Skeletal muscle satellite cell (primary cell): ENCODE results near the gene RCOR2.

Experiments
- H3K27me3 ChIP-seq: 2 replicates; pipeline ENCODE4 v1.7.0; 2013; ENCODE audit warnings: low read length; ENCODE audit not compliant: control insufficient read depth, insufficient read depth
- H3K36me3 ChIP-seq: 2 replicates; pipeline ENCODE4 v1.7.0; 2013; ENCODE audit warnings: mild to moderate bottlenecking, control low read depth, low read length; ENCODE audit not compliant: insufficient read depth
- H3K4me1 ChIP-seq: 2 replicates; pipeline ENCODE4 v1.7.0; 2013; ENCODE audit warnings: low read length; ENCODE audit not compliant: control insufficient read depth, insufficient read depth
- H3K4me2 ChIP-seq: 2 replicates; pipeline ENCODE4 v1.7.0; 2013; ENCODE audit warnings: mild to moderate bottlenecking, low read length
- H3K4me3 ChIP-seq: 2 replicates; pipeline ENCODE4 v1.7.0; 2013; ENCODE audit warnings: low read length
- H3K9ac ChIP-seq: 2 replicates; pipeline ENCODE4 v1.7.0; 2013; ENCODE audit warnings: mild to moderate bottlenecking, low read depth, low read length, moderate library complexity
- H3K9me3 ChIP-seq: replicated peaks from 2 replicates; pipeline ENCODE4 v1.7.0; 2013; ENCODE audit warnings: mild to moderate bottlenecking, control low read depth, low read length

Gene RCOR2

DNA sequence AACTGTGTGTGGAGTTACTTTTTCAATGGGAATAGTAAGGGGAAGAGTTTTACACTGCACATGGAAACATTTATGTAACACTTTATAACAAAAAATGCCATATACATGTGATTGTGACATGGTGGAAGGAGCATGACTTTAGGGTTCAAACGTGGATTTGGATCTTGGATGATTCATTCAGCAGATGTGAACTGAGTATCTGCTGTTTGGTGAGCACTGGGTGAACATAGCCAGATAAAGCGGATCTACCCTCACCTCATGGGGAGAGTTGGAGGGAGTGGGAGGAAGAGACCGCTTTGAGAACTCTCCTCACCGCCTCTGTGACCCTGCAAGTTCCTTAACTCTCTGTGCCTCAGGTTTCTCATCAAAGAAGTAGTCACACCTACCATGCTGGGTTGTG lies 24.9 kb upstream of the RCOR2 start:
- no peak overlapping the region for H3K4me2 ChIP-seq
- H3K9ac ChIP-seq, result no peak overlapping the region
- H3K4me1 ChIP-seq, result peaks cover 22% of the 10 kb centered on the region
- no peaks in the 10 kb centered on the region for H3K27me3 ChIP-seq
- H3K4me3 ChIP-seq, result no peak overlapping the region
- H3K36me3 ChIP-seq, result peaks cover 7% of the 10 kb centered on the region
- no peaks in the 10 kb centered on the region for H3K9me3 ChIP-seq

DNA sequence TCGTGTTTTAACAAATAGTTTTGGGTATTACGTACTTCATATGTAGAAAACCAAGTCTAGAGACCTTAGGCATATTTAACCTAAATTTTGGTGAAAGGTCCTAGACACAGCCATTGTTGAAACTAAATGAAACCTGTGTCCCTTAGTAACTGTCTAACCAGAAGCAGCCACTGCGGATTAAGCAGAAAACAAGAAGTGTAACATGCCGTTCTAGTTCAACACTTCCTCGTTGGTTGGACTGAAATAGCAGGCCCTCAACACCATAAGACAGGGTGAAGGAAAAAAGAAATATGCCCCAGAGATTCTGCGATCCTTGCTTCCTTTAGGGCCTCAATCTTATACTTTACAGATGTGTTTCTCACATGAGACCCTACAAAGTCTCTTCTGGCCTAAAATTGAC lies 23.8 kb upstream of the RCOR2 start:
- Histone ChIP-seq H3K9ac (no peak overlapping the region), H3K36me3 (no peaks in the 10 kb centered on the region), H3K4me1 (peaks cover 22% of the 10 kb centered on the region), H3K4me3 (no peak overlapping the region), H3K9me3 (no peaks in the 10 kb centered on the region), H3K27me3 (no peaks in the 10 kb centered on the region), H3K4me2 (no peak overlapping the region)

DNA sequence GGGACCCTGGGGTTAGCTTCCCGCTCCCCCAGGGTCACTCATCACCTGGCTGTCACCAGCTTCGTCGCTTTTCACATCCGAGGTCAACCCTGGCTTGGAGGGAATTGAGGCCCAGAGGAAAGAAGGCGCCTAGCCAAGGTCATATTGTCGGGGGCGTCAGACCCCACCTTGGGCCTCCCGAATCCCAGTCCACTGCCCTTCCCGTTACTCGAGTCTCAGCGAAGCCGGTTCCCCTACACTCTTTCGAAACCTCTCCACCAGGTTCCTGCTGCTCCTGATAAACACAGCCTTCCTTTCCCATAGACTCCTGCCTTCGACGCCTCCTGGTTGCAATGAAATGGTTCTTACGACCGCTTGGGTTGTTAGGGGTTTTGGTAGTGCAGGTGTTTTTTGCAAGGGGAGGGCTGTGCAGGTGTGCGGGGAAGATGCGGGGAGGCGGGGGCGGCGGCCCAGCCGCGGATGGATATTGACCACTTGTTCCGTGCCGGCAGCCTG lies 22.5 kb upstream of the RCOR2 start:
- Histone ChIP-seq H3K36me3 (no peaks in the 10 kb centered on the region), H3K9ac (peak overlapping the region; percentile 86), H3K9me3 (no peaks in the 10 kb centered on the region), H3K4me1 (peaks cover 11% of the 10 kb centered on the region), H3K4me3 (peak overlapping the region; percentile 96), H3K27me3 (no peaks in the 10 kb centered on the region), H3K4me2 (peak overlapping the region; percentile 96)

DNA sequence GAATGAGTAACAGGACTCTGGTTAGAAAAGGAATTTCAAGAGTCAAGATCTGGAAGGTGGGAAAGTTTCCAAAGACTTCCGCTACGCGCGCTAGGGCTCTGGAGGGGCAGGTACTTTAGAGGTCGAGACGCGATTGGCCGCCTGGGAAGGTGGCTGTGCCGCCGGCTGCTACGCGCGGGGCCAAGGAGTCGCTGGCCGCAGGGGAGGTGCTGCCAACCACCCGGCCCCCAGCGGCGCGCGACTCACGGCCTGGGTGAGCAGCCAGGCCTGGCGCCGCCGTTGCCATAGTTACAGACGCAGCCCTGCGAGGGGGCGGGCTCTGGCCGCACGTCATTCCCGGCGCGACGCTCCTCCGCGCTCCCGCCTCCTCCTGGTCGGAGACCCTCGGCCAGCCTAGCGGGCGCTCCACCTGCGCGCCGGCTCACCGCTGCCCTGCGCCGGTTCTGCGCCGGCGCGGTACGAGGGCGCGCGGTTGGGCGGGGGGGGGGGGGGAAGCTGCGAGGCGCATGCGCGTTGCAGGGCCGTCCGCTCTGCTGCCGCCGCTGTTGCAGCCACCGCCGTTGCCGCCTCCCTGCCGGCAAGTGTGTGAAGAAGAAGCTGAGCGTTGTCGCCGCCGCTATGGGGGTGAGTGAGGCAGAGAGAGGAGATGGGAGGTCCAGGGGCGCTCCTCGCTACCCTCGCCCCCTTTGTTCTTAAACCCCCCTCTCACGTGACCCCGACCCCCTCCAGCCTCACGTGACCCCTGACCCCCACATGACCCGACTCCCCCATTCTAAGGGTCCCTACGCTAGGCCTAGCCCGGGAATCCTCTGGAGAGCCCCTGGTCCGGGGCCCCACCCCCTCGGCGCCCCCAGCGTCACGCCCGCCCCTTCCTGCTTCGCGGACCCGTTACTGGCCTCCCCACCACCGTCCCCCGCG lies 21.8 kb upstream of the RCOR2 start, which contains the start of gene NAA40:
TSS of gene NAA40 (plus strand) at position 524 of the 918 bp plus-strand sequence. CDS start at position 619, 95 bp downstream.
- Histone ChIP-seq H3K9me3 (no peaks in the 10 kb centered on the region), H3K27me3 (no peaks in the 10 kb centered on the region), H3K36me3 (no peaks in the 10 kb centered on the region), H3K9ac (peak within 1 kb of the TSS; percentile 86), H3K4me1 (peaks cover 11% of the 10 kb centered on the region), H3K4me2 (peak within 1 kb of the TSS; percentile 96), H3K4me3 (peak within 1 kb of the TSS; percentile 96)

DNA sequence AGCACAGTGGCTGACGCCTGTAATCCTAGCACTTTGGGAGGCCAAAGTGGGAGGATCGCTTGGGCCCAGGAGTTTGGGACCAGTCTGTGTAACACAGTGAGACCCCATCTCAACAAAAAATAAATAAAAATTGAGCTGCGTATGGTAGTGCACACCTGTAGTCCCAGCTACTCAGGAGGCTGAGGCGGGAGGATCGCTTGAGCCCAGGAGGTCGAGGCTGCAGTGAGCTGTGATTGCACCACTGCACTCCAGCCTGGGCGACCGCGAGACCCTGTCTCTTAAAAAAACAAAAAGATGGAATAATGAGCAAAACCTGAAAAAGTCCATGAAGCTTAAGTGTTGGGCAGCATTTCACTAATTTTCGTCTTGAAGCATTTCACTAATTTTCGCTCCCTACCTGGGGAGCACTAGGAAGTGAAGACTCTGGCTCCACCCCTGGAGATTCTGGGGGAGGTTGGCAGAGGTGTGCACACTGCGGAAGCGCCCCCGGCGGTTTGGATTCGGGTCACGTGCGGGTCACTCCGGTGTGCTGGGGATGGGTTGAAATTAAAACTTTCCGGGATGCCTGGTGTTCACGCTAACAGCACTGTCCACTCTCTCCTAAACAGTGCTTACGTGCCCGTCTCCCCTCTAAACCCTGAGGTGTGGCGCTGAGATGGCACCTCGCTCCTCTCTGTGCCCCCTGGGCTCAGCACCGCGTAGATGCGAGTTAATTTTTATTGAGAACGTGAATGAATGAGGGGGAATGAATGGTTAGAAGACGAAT lies 20.9 kb upstream of the RCOR2 start:
- H3K9ac ChIP-seq, result peak overlapping the region; percentile 86
- peak overlapping the region; percentile 96 for H3K4me3 ChIP-seq
- peaks cover 11% of the 10 kb centered on the region for H3K4me1 ChIP-seq
- H3K27me3 ChIP-seq, result no peaks in the 10 kb centered on the region
- H3K4me2 ChIP-seq, result peak overlapping the region; percentile 96
- no peaks in the 10 kb centered on the region for H3K9me3 ChIP-seq
- H3K36me3 ChIP-seq, result no peaks in the 10 kb centered on the region

DNA sequence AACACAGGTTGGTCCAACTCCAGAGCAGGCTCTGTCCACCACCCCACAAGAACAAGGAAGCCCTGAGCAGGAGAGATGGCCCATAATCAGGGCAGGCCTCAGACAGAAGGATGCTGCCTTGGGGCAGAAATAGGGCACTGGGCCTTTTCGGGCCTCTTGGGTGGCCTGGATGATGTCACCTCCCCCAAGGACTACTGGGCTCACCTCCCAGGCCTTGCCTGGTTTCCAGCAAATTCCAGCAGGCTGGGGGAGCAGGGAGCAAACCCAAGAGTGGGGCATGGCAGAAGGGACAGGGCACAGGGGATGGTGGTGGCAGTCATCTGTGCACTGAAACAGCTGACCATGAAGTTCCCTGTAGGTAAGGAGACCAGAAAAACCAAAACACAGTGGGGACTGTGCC lies 16.5 kb upstream of the RCOR2 start:
- peaks cover 6% of the 10 kb centered on the region for H3K4me1 ChIP-seq
- no peak overlapping the region for H3K4me2 ChIP-seq
- no peak overlapping the region for H3K4me3 ChIP-seq
- peaks cover 7% of the 10 kb centered on the region for H3K27me3 ChIP-seq
- no peaks in the 10 kb centered on the region for H3K36me3 ChIP-seq
- H3K9ac ChIP-seq, result no peak overlapping the region
- no peaks in the 10 kb centered on the region for H3K9me3 ChIP-seq

DNA sequence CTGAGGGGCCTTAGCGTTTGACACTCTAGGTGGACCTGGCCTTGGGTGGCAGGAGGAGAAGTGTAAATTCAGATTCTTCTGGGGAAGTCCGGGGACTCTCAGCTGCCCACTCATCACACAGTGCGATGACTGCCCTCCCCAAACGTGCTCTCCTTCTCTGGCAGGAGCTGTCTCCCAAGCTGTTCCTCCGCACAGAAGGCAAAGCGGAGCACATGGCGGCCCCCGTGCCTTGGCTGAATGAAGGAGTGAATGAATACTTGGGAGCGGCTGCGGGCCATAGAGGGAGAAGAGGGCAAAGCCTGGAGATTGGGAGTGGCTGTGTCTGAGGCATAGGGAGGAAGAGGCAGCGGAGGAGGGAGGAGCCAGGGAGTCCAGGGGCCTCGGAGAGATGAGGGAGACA lies 14.9 kb upstream of the RCOR2 start:
- H3K9me3 ChIP-seq, result no peaks in the 10 kb centered on the region
- H3K4me2 ChIP-seq, result no peak overlapping the region
- no peak overlapping the region for H3K4me3 ChIP-seq
- no peaks in the 10 kb centered on the region for H3K36me3 ChIP-seq
- H3K27me3 ChIP-seq, result peaks cover 11% of the 10 kb centered on the region
- H3K9ac ChIP-seq, result no peak overlapping the region
- H3K4me1 ChIP-seq, result no peaks in the 10 kb centered on the region

DNA sequence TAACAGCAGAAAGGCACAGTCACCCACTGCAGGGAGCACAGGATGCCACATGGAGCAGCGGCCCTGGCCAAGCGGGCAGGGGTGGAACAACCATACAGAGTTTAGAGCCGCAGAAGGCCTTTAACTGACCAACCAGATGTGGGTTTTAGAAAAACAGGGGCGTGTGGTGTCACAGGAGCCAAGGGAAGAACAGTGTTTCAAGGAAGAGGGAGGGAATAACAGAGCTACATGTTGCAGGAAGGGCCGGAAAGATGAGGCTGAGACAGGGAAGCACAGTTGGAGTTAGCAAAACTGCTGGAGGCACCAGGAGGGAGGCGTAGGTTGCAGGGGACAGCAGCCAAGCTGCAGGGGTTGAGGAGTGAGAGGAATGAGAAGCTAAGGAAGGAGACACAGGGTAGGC lies 14.1 kb upstream of the RCOR2 start:
- no peaks in the 10 kb centered on the region for H3K36me3 ChIP-seq
- H3K4me1 ChIP-seq, result no peaks in the 10 kb centered on the region
- no peak overlapping the region for H3K4me3 ChIP-seq
- H3K27me3 ChIP-seq, result peaks cover 11% of the 10 kb centered on the region
- no peak overlapping the region for H3K9ac ChIP-seq
- H3K9me3 ChIP-seq, result no peaks in the 10 kb centered on the region
- H3K4me2 ChIP-seq, result no peak overlapping the region

DNA sequence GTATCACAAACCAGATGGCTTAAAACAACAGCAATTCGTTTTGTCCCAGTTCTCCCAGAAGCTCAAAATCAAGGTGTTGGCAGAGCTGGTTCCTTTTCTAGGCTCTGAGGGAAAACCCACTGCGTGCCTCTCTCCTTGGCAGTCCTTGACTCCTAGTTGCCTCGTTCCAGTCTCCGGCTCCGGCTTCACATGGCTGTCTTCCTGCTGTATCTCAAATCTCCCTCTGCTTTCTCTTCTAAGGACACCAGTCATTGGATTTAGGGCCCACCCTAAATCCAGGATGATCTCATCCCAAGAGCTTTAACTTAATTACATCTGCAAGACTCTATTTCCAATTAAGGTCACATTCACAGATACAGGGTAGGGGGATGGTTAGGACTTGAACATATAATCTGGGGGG lies 12.7 kb upstream of the RCOR2 start:
- no peak overlapping the region for H3K4me2 ChIP-seq
- H3K27me3 ChIP-seq, result peaks cover 11% of the 10 kb centered on the region
- H3K4me1 ChIP-seq, result no peaks in the 10 kb centered on the region
- H3K9me3 ChIP-seq, result no peaks in the 10 kb centered on the region
- H3K36me3 ChIP-seq, result no peaks in the 10 kb centered on the region
- no peak overlapping the region for H3K9ac ChIP-seq
- no peak overlapping the region for H3K4me3 ChIP-seq

DNA sequence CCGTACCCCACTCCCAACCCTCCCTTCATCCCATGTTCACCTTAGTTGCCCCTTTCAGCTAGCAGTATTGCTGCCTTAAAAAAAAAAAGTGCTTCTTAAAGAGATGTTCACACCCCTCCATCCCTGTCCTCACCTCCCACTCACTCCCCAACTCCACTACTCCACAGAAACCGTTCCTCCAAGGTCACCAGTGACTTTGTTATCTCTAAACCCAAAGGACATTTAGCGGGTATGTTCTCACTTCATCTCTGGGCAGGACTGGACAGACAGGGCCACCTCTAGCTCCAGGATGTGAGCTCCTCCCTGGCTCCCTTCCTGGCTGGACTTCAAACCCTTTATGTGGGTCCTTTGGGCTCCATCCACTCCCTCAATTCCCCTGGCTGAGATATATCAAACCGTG lies 6.4 kb upstream of the RCOR2 start:
- peaks cover 22% of the 10 kb centered on the region for H3K4me1 ChIP-seq
- no peaks in the 10 kb centered on the region for H3K9me3 ChIP-seq
- no peak overlapping the region for H3K4me3 ChIP-seq
- no peaks in the 10 kb centered on the region for H3K36me3 ChIP-seq
- H3K9ac ChIP-seq, result no peak overlapping the region
- H3K27me3 ChIP-seq, result peaks cover 18% of the 10 kb centered on the region
- no peak overlapping the region for H3K4me2 ChIP-seq

DNA sequence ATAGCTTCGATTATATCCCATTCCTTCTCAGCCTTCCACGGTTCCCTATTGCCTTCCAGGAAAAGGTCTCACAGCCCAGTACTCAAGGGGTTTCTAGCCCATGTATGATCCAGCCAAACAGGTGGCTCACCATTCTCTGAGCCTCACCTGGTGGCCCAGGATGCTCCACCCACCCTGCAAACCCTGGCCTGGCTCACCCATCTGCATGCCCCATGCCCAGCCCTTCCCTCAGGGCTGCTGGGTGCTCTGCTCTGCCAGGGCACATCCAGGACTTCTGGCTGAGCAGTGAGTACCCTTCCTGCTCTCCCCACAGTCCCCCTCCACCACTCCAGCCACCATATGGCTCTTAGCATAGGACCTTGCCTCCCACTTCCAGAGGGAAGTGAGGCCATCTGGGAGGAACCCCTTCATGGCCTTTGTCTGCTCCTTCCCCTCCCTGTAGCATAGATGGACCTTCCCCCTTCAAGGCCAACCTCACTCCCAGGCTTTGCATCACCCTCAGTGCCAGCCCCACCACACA lies 5.8 kb upstream of the RCOR2 start:
- peaks cover 26% of the 10 kb centered on the region for H3K4me1 ChIP-seq
- H3K9ac ChIP-seq, result no peak overlapping the region
- no peak overlapping the region for H3K4me3 ChIP-seq
- peaks cover 14% of the 10 kb centered on the region for H3K27me3 ChIP-seq
- H3K9me3 ChIP-seq, result no peaks in the 10 kb centered on the region
- no peaks in the 10 kb centered on the region for H3K36me3 ChIP-seq
- H3K4me2 ChIP-seq, result no peak overlapping the region
